ENCODE results near the gene MAPK1. TPM values are rescaled to one million over a fixed set of nuclear protein-coding genes. Genes with fewer than 3 reads are reported as not detected.
"Not testable (repeated sequence)": the region's sequence is repeated elsewhere in the genome, so short reads cannot be mapped to it uniquely, and the experiment has no call there.

Gene MAPK1
- total RNA-seq, 1 experiment from 2014 or later: 139 TPM

GRCh38 chr22:21889251-21889990, 22.0 kb upstream of the MAPK1 start:
- CTCF ChIA-PET: no interaction called here

GRCh38 chr22:21887841-21888240, 20.4 kb upstream of the MAPK1 start:
- Histone ChIP-seq H3K27me3 (replicated peaks; ENCODE audit: insufficient read depth, low read depth, low read length, poor library complexity) (no peaks in the 10 kb centered on the region), H3K4me3 (ENCODE audit: low read depth, low read length, poor library complexity, severe bottlenecking) (no peak overlapping the region), H3K9me3 (ENCODE audit: low read depth, low read length, poor library complexity, severe bottlenecking) (no peaks in the 10 kb centered on the region), H3K27ac (ENCODE audit: low read depth, low read length, poor library complexity, severe bottlenecking) (no peak overlapping the region), H3K36me3 (ENCODE audit: insufficient read depth, low read length, poor library complexity, severe bottlenecking) (no peaks in the 10 kb centered on the region), H3K4me1 (ENCODE audit: insufficient read depth, low read length, poor library complexity, severe bottlenecking) (no peaks in the 10 kb centered on the region)
- ChIA-PET CTCF (no interaction called here), POLR2A (ENCODE audit: low non-redundant PET) (no interaction called here)
- DNase-seq (ENCODE audit: low spot score): no peak
- BruUV-seq (replicated peaks): no TSS peak
- TF ChIP-seq EZH2 (IDR thresholded peaks at IDR 0.05; ENCODE audit: borderline replicate concordance, low read depth, low read length, poor library complexity, severe bottlenecking) (no peak), CTCF (conservative IDR thresholded peaks at IDR 0.05; ENCODE audit: low read depth, low read length) (no peak)
- intact Hi-C loops (cut with micrococcal nuclease; ENCODE audit: unreplicated experiment): no loop called here

More at GRCh38 chr22:21889251-21889990, 22.0 kb upstream of the MAPK1 start:
- no TSS peak for BruUV-seq (replicated peaks)
- POLR2A ChIA-PET (ENCODE audit: low non-redundant PET): no interaction called here
- DNase-seq (ENCODE audit: low spot score): no peak
- no peaks in the 10 kb centered on the region for H3K36me3 ChIP-seq (ENCODE audit: insufficient read depth, low read length, poor library complexity, severe bottlenecking)
- no peak overlapping the region for H3K4me3 ChIP-seq (ENCODE audit: low read depth, low read length, poor library complexity, severe bottlenecking)
- no peak for TF ChIP-seq EZH2 (IDR thresholded peaks at IDR 0.05; ENCODE audit: borderline replicate concordance, low read depth, low read length, poor library complexity, severe bottlenecking)
- TF ChIP-seq CTCF (conservative IDR thresholded peaks at IDR 0.05; ENCODE audit: low read depth, low read length): no peak
- no peak overlapping the region for H3K27ac ChIP-seq (ENCODE audit: low read depth, low read length, poor library complexity, severe bottlenecking)
- H3K9me3 ChIP-seq (ENCODE audit: low read depth, low read length, poor library complexity, severe bottlenecking): no peaks in the 10 kb centered on the region
- intact Hi-C loops (cut with micrococcal nuclease; ENCODE audit: unreplicated experiment): no loop called here
- no peaks in the 10 kb centered on the region for H3K27me3 ChIP-seq (replicated peaks; ENCODE audit: insufficient read depth, low read depth, low read length, poor library complexity)
- no peaks in the 10 kb centered on the region for H3K4me1 ChIP-seq (ENCODE audit: insufficient read depth, low read length, poor library complexity, severe bottlenecking)

DNA sequence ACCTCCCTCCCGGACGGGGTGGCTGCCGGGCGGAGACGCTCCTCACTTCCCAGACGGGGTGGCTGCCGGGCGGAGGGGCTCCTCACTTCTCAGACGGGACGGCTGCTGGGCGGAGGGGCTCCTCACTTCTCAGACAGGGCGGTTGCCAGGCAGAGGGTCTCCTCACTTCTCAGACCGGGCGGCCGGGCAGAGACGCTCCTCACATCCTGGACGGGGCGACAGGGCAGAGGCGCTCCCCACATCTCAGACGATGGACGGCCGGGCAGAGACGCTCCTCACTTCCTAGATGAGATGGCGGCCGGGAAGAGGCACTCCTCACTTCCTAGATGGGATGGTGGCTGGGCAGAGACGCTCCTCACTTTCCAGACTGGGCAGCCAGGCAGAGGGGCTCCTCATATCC, 16.5 kb upstream of the MAPK1 start:
- DNase-seq (ENCODE audit: low spot score); H3K36me3 ChIP-seq (ENCODE audit: insufficient read depth, low read length, poor library complexity, severe bottlenecking); CTCF ChIA-PET; H3K9me3 ChIP-seq (ENCODE audit: low read depth, low read length, poor library complexity, severe bottlenecking); H3K4me3 ChIP-seq (ENCODE audit: low read depth, low read length, poor library complexity, severe bottlenecking); H3K4me1 ChIP-seq (ENCODE audit: insufficient read depth, low read length, poor library complexity, severe bottlenecking); H3K27ac ChIP-seq (ENCODE audit: low read depth, low read length, poor library complexity, severe bottlenecking); BruUV-seq (replicated peaks); H3K27me3 ChIP-seq (replicated peaks; ENCODE audit: insufficient read depth, low read depth, low read length, poor library complexity); intact Hi-C loops (cut with micrococcal nuclease; ENCODE audit: unreplicated experiment); POLR2A ChIA-PET (ENCODE audit: low non-redundant PET): not testable (repeated sequence)

GRCh38 chr22:21882754-21883333, 15.4 kb upstream of the MAPK1 start:
- BruUV-seq (replicated peaks); H3K27me3 ChIP-seq (replicated peaks; ENCODE audit: insufficient read depth, low read depth, low read length, poor library complexity); DNase-seq (ENCODE audit: low spot score); H3K36me3 ChIP-seq (ENCODE audit: insufficient read depth, low read length, poor library complexity, severe bottlenecking); intact Hi-C loops (cut with micrococcal nuclease; ENCODE audit: unreplicated experiment); H3K4me1 ChIP-seq (ENCODE audit: insufficient read depth, low read length, poor library complexity, severe bottlenecking); CTCF ChIA-PET; H3K9me3 ChIP-seq (ENCODE audit: low read depth, low read length, poor library complexity, severe bottlenecking); H3K4me3 ChIP-seq (ENCODE audit: low read depth, low read length, poor library complexity, severe bottlenecking); POLR2A ChIA-PET (ENCODE audit: low non-redundant PET); H3K27ac ChIP-seq (ENCODE audit: low read depth, low read length, poor library complexity, severe bottlenecking): not testable (repeated sequence)
